ES-I3 (cell line): Measurements from ENCODE around the gene CARM1.

ENCODE experiments used
- H3K36me3 ChIP-seq: 2 replicates; pipeline ENCODE4 v1.6.1; 2013; ENCODE audit warnings: mild to moderate bottlenecking, low read length, control low read depth, moderate library complexity; ENCODE audit not compliant: insufficient read depth
- H3K4me1 ChIP-seq: 2 replicates; pipeline ENCODE4 v1.6.1; 2013; ENCODE audit warnings: mild to moderate bottlenecking, control low read depth, low read length; ENCODE audit not compliant: insufficient read depth
- H3K9ac ChIP-seq: 2 replicates; pipeline ENCODE4 v1.6.1; 2013; ENCODE audit warnings: low read depth, mild to moderate bottlenecking, low read length, moderate library complexity
- H3K9me3 ChIP-seq: 2 replicates; pipeline ENCODE4 v1.6.1; 2013; ENCODE audit warnings: mild to moderate bottlenecking, low read length, moderate library complexity; ENCODE audit not compliant: control insufficient read depth, insufficient read depth

CARM1 gene

DNA sequence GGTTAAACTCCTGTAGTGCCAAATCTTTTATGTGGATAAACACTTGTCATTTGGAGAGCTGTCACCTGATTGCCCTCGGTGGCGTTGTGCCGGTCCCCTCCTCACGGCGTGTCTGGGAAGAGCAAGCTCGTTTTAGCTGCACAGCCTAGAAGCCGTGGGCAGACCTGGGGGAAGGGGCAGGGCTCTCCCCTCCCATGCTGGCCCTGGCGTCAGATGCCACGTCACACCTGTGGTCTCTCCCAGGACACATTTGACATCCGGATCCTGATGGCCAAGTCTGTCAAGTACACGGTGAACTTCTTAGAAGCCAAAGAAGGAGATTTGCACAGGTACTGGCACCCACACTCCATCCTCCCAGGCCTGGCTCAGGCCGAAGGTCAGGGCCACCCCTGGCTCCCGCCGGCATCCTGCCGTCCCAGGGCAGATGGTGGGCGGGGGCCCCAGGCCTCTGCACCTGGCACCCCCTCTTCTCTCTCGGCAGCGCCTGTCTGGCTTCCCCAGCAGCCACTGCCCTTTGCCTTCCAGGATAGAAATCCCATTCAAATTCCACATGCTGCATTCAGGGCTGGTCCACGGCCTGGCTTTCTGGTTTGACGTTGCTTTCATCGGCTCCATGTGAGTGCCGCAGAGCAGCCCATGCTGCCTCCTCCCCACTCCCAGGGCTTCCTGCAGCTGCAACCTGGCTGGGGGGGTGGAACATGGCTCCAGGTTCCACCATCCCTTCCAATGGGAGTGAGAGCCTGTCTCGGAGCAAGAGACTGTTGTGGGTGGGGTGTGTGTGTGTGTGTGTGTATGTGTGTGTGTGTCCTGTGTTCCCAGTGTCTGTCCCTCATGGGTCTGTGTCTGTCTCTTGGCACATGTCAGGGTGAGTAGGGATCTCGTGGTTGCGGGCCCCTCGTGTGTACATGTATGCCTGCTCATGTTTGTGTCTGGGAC, 48.3 kb downstream of the CARM1 start:
- H3K9ac ChIP-seq, result no peak overlapping the region
- peaks cover 11% of the 10 kb centered on the region for H3K36me3 ChIP-seq

DNA sequence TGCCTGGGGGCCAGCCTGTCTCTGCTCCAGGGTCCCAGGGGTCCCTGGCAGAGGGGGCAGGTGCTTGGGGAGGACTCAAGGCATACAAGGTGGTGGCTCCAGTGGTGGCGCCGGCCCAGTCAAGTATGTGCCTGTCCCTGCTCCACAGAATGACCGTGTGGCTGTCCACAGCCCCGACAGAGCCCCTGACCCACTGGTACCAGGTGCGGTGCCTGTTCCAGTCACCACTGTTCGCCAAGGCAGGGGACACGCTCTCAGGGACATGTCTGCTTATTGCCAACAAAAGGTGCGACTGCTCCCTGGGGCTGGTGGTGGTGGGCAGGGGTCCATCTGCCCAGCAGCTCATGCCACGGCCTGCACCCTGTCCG, 48.9 kb downstream of the CARM1 start:
- Histone ChIP-seq H3K36me3 (peaks cover 11% of the 10 kb centered on the region), H3K4me1 (no peaks in the 10 kb centered on the region), H3K9me3 (no peaks in the 10 kb centered on the region), H3K9ac (no peak overlapping the region)

More for the DNA sequence above, 48.3 kb downstream of the CARM1 start:
- Histone ChIP-seq H3K4me1 (no peaks in the 10 kb centered on the region), H3K9me3 (no peaks in the 10 kb centered on the region)

DNA sequence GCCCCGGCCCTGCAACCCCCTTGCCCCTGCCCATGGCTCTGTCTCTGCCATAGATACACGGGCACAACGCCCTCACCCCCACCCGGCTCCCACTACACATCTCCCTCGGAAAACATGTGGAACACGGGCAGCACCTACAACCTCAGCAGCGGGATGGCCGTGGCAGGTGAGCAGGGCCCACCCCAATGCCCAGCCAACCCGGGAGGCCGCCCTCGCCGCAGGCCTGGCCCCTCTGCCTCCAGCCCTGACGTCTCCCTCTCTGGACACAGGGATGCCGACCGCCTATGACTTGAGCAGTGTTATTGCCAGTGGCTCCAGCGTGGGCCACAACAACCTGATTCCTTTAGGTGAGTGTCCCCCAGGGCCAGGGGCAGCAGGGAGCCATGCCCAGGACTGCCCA, 49.4 kb downstream of the CARM1 start:
- Histone ChIP-seq H3K36me3 (peaks cover 11% of the 10 kb centered on the region), H3K4me1 (no peaks in the 10 kb centered on the region)

DNA sequence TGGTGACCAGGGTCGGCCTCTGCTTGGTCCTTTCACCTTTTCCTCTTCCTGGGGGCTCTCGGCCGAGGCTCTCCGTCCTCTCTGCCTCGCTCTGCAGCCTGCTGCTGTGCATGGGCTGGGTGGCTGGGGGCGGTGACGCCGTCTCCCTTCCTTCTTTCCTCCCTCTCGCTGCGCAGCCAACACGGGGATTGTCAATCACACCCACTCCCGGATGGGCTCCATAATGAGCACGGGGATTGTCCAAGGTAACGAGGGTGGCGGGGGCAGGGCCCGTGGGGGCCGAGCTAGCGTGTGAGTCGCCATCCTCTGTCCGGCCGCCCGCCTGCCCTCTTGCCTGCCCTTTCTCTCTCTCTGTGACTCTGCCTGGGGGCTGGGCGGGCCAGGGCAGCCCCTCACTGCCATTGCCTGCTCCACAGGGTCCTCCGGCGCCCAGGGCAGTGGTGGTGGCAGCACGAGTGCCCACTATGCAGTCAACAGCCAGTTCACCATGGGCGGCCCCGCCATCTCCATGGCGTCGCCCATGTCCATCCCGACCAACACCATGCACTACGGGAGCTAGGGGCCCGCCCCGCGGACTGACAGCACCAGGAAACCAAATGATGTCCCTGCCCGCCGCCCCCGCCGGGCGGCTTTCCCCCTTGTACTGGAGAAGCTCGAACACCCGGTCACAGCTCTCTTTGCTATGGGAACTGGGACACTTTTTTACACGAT, 50.0 kb downstream of the CARM1 start:
- H3K4me1 ChIP-seq, result no peaks in the 10 kb centered on the region
- H3K9ac ChIP-seq, result no peak overlapping the region
- H3K36me3 ChIP-seq, result peaks cover 11% of the 10 kb centered on the region
- H3K9me3 ChIP-seq, result no peaks in the 10 kb centered on the region

More for the DNA sequence above, 49.4 kb downstream of the CARM1 start:
- Histone ChIP-seq H3K9ac (no peak overlapping the region), H3K9me3 (no peaks in the 10 kb centered on the region)

DNA sequence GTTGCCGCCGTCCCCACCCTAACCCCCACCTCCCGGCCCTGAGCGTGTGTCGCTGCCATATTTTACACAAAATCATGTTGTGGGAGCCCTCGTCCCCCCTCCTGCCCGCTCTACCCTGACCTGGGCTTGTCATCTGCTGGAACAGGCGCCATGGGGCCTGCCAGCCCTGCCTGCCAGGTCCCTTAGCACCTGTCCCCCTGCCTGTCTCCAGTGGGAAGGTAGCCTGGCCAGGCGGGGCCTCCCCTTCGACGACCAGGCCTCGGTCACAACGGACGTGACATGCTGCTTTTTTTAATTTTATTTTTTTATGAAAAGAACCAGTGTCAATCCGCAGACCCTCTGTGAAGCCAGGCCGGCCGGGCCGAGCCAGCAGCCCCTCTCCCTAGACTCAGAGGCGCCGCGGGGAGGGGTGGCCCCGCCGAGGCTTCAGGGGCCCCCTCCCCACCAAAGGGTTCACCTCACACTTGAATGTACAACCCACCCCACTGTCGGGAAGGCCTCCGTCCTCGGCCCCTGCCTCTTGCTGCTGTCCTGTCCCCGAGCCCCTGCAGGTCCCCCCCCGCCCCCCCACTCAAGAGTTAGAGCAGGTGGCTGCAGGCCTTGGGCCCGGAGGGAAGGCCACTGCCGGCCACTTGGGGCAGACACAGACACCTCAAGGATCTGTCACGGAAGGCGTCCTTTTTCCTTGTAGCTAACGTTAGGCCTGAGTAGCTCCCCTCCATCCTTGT, 50.7 kb downstream of the CARM1 start:
- H3K9me3 ChIP-seq, result no peaks in the 10 kb centered on the region
- H3K4me1 ChIP-seq, result no peaks in the 10 kb centered on the region
- H3K36me3 ChIP-seq, result peaks cover 6% of the 10 kb centered on the region
- no peak overlapping the region for H3K9ac ChIP-seq

DNA sequence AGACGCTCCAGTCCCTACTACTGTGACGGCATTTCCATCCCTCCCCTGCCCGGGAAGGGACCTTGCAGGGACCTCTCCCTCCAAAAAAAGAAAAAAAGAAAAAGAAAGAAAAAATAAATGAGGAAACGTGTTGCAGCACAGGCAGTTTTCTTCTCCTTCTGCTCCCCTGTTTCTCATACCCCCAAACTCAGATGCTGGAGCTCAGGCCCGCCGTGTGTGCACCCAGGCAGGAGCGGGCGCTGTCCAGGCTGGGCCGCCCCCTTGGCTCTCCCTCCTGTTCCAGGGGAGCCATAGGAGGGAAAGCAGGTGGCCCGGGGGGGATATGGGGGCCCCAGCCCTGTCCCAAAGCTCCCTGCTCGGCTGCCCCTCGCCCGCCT, 51.3 kb downstream of the CARM1 start:
- no peaks in the 10 kb centered on the region for H3K9me3 ChIP-seq
- peaks cover 6% of the 10 kb centered on the region for H3K36me3 ChIP-seq
- H3K4me1 ChIP-seq, result no peaks in the 10 kb centered on the region
- H3K9ac ChIP-seq, result no peak overlapping the region

DNA sequence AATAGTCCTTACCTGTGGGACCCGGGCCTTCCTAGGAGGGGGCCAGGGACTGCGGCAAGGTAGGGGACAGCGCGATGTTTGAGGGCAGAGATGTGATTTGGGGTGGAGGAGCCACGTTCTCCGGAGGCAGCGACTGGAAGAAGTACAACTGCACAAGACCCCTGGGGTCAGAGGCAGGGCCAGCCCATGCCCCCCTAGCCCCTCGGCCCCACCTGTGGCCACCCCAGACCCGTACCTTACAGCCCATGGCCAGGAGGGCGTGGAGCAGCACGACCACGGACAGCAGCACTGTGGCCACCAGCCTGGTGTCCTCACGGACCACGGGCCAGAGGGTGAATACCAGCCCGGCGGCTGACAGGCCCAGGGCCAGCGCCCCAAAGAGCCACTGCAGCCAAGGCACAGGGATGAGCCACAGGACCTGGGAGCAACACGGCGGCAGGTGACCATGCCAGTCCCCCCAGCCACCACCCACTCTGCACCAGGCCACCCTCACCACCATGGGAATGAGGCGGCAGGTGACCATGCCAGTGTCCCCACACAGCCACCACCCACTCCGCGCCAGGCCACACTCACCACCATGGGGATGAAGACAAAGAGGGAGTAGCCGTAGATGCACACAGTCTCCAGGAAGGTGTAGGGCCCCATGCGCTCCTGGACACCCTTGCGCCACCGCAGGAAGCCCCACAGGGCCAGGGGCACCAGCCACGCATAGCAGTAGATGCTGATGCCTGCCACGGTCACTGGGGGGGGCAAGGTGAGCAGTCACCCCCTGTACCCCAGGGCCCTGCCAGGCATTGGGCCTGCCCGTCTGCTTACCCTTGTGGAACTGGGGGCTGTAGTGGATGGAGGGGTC, 52.1 kb downstream of the CARM1 start:
- H3K9me3 ChIP-seq, result no peaks in the 10 kb centered on the region
- no peak overlapping the region for H3K9ac ChIP-seq
- peaks cover 6% of the 10 kb centered on the region for H3K36me3 ChIP-seq
- H3K4me1 ChIP-seq, result no peaks in the 10 kb centered on the region

DNA sequence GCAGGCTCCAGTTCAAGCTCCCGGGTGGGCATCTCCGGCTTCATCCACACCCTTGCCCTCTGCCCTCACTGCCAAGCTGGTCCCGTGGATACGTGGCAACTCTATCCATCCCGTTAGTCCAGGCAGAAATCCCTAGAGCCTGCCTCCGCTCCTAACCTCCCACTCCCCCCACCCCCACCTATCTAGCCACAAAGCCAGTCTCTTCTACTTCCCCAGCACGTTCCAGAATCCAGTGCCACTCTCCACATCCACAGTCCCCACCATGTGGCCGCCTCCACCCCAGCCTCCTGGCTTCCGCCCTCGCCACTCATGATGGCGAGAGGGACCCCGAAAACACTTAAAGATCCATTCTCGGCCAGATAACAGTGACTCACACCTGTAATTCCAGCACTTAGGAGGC, 53.2 kb downstream of the CARM1 start:
- H3K4me1 ChIP-seq, result no peaks in the 10 kb centered on the region
- peaks cover 6% of the 10 kb centered on the region for H3K36me3 ChIP-seq
- H3K9ac ChIP-seq, result no peak overlapping the region
- H3K9me3 ChIP-seq, result no peaks in the 10 kb centered on the region

DNA sequence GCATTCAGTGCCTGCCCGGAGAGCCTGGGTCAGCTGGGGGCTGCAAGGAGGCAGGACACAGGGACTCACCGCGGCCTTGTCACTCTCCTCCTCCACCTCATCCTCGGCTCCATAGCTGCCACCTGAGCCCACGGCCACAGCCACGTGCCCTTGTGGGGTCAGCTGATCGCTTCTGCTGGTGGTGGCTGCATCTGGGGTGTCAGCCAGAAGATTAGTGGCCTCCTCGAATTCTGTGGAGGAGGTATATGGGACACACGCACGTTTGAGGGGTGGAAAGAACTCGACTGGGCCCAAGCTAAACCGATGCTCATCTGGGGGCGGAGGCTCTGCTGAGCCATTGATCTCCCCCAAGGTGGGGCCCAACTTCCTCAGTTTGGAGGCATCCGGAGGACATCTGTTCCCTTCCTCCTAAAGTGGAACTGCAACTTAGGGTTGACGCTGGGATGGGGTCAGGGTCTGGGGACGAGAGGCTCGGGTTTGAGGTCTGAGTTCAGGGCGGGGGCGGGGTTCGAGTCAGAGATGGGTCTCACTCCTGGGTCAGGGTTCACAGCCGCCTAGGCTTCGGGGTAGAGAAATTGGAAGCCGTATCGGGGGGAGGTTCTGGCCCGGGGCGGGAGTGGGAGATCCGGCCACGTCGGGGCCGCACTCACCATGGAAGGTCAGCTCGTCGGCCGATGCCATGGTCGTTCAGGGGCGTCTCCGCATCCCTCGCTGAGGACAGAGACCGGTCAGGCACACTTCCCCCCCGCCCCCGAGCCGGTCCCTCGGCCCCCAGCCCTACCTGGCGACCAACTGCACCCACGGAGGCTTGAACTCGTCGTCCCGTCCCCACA, 56.6 kb downstream of the CARM1 start:
- Histone ChIP-seq H3K36me3 (peaks cover 4% of the 10 kb centered on the region), H3K4me1 (no peaks in the 10 kb centered on the region), H3K9ac (peak overlapping the region; percentile 72), H3K9me3 (no peaks in the 10 kb centered on the region)

DNA sequence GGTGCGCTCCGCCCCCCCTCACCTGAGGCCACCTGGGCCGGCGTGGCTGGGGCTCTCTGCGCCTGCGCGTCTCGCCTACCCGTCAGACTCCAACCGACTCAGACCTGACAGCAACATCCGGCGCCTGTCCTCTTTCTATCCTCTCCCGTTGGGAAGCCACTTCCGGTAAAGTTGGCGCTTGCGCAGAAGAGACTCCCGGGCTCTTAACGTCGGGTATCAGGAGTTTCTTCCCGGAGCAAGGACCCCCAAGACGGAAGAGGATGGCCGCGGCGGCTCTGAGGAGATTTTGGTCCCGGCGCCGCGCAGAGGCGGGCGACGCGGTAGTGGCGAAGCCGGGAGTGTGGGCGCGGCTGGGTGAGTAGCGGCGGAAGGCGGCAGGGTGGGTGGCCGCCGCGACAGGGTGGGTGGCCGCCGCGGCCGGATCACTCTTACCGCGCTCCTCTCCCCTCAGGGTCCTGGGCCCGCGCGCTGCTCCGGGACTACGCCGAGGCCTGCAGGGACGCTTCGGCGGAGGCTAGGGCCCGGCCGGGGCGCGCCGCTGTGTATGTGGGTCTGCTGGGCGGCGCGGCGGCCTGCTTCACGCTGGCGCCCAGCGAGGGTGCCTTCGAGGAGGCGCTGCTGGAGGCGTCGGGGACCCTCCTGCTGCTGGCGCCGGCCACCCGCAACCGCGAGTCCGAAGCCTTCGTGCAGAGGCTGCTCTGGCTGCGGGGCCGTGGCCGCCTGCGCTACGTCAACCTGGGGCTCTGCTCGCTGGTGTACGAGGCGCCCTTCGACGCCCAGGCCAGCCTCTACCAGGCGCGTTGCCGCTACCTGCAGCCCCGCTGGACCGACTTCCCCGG, 57.4 kb downstream of the CARM1 start, which contains the start of the genes TIMM29 and YIPF2:
TSS of gene TIMM29 (plus strand) at position 249 of the 839 bp plus-strand sequence. CDS start at position 261, 12 bp downstream.
TSS of gene YIPF2 (minus strand) at position 77 of the 839 bp plus-strand sequence. CDS start 229 bp downstream, outside the sequence.
- H3K4me1 ChIP-seq, result no peaks in the 10 kb centered on the region
- no peaks in the 10 kb centered on the region for H3K9me3 ChIP-seq
- H3K36me3 ChIP-seq, result peaks cover 4% of the 10 kb centered on the region; the same call in 1 of the 2 replicates
- peak within 1 kb of the TSS; percentile 72 for H3K9ac ChIP-seq

DNA sequence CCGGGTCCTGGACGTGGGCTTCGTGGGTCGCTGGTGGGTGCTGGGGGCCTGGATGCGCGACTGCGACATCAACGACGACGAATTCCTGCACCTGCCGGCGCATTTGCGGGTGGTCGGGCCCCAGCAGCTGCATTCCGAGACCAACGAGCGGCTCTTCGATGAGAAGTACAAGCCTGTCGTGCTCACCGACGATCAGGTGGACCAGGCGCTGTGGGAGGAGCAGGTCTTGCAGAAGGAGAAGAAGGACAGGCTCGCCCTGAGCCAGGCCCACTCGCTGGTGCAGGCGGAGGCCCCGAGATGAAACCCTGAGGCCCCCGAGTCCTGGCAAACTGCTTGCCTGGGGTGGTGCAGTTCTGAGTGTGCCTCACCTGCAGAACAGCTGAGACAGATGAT, 58.0 kb downstream of the CARM1 start:
- Histone ChIP-seq H3K9me3 (no peaks in the 10 kb centered on the region), H3K9ac (peak overlapping the region; percentile 72), H3K4me1 (no peaks in the 10 kb centered on the region), H3K36me3 (no peaks in the 10 kb centered on the region; the same call in 1 of the 2 replicates)

DNA sequence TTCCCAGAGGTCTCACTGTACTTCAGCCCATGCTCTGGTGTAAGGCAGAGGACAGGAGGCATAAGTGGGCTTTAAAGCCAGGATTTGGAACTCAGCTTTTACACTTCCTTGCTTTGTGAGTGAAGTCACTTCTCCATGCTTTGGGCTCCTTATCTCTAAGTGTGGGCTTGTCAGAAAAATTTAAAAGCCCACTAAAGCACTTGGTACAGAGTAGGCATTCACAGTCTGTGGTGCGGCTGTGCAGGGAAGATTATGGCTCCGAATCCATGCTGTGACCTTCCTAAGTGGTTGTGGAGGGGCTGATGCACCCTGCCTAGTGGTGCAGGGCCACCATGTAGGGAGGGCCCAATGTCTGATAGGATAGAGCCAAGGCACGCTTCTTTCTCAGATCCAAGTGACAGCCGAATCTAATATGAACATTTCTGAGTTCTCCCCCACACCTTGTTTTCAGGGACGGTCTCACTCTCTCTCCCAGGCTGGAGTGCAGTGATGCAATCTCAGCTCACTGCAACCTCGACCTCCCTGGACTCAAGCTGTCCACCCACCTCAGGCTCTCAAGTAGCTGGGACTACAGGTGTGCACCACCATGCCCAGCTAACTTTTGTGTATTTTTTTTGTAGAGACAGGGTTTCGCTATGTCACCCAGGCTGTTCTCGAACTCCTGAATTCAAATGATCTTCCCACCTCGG, 64.2 kb downstream of the CARM1 start:
- Histone ChIP-seq H3K9me3 (no peaks in the 10 kb centered on the region), H3K4me1 (peaks cover 6% of the 10 kb centered on the region), H3K36me3 (no peaks in the 10 kb centered on the region; the same call in 1 of the 2 replicates), H3K9ac (no peak overlapping the region)
